Kidney tubule cell (primary cell): ENCODE data around the gene ANP32A.
"Not testable (repeated sequence)": the region's sequence is repeated elsewhere in the genome, so short reads cannot be mapped to it uniquely, and the experiment has no call there.

Experiments used
- DNase-seq: peaks from one replicate; pipeline ENCODE4 v3.0.0-alpha.2; 2018; ENCODE audit warnings: low spot score

Gene ANP32A

DNA sequence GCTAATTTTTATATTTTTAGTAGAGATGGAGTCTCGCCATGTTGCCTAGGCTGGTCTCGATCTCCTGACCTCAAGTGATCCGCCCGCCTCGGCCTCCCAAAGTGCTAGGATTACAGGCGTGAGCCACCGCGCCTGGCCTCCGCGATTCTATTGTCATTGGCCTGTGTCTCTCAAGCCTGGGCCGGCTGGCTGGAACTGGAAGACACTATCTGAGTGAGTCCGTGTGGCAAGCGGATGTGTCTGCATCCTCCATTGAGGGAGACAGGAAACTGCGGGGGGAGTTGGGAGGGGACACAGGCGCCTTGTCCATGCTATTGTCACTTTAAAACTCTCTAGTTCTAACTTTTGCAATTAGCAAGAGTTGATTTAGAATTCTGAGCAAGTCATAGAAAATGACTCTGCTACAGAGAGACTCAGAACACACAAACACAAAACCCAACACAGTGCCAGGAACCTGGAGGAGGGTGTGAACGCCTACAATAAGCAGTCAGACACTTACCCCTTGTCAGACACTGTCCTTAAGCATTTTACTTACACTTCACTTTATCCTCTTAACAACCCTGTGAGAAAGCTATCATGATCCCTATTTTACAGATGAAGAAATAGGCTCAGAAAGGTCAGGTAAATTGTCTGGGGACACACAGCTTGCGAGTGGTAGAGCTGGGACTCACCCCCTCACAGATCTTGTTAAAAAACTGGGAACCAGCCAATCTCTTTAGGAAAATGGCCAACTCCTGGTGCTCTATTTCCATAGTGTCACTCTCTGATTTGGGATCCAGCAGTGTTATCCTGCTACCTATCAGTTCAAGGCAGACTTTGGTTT is 38.7 kb downstream of the ANP32A start:
- DNase-seq, result no peak

DNA sequence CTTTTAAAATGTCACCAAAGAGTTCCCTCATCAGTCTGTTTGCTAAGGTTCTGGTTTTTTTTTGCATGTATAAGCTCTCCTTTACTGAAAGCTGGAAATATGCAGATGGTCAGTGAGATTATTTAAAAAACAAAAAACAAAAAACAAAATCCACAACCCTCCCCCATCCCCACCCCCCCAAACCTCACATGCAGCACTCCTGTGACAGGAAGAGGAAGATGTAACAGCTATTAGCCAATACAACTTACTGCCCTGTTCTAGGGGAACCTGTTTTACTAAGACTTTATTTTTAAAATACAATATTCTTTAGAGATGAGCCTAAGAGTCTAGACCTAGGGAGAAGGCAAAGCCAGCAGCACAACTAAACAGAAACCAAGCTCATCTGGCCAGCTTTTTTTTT is 39.5 kb downstream of the ANP32A start:
- no peak for DNase-seq

DNA sequence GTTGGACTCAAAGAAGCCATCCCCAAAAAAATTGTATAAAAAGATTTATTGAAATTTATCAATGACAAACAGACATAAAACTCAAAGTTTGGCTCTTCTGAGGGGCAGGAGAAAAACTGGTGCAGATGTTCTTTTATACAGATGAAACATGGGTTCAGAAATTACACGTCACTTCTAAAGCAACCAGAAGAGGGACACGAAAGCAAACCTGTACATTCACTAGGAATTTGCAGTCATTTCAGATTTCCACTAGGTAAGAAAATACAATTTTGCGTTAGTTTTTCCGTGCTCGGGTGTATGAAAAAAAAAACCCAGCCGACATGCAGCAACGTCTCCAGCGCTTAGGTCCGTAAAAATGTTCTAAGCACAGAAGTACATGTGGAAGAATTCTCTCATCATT is 41.8 kb downstream of the ANP32A start:
- no peak for DNase-seq

DNA sequence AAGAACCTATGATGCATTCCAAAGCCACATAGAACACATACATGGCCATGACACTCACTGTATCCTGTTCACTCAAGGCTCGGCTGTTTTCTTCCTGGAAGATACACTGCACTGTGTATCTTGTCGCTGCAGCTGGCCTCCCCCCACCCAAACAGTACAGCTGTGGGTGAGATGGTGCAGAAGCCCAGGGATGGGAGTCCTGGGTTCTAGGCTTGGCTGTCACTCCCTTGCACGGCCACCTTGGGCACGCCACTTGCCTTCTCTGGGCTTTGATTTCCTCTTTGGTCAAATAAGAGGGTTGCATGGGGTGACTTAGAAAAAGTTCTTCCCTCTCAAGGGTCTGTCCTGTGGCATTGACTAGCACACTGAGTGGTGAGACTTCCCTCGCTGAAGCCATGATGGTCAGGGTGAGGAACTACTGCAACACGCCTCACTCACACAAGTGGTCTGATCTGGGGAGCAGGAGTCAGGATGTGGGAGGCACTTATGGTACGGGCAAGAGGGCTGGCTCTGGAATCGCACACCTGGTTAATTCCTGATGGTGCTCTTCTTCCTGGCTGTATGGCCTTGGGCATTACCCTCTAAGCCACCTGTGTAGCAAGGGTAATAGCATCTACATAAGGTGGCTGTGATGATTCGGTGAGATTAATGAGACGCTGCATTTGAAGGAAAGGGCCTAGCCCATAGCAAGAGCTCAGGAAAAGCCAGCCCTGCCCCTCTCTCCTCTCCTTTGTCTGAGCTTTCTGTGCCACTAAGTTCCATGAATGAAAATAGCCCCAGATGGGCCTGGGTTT is 44.0 kb downstream of the ANP32A start:
- DNase-seq, result no peak

DNA sequence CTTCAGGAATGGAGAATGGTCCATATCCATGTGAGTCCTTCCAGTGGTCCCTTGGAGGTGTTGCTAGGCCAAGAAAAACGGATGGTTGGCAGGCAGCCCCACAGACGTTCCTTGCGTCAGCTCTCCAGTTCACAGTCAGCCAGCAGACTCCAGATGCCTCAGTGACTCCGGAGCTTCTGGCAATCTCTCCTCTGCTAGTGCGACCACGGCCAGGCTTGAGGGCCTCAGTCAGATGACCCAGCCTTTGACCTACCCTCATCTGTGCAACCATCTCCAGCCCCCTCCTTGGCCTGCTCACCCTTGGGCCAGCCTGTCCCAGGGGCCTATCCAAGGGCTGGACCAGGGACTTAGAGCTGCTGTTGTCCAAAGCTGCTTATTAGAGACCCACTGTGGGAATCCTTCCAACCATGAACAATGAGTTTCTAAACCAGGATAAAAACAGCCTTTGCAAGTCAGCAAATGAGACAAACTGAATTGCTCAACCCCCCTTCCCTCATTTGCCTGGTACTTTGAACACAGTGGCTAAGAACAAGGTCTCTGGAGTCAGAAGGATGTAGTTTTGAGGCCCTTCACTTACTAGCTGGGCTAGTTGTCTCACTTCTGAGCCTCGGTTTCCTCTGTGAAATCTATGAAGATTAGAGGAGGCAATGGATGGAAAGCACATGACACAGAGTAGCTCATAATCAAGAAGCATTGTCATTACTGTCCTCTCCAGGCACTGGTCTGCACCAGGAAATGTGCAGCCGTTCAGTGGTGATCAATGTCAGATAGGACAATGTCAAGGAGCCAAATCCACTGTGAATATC is 44.8 kb downstream of the ANP32A start:
- DNase-seq, result no peak

DNA sequence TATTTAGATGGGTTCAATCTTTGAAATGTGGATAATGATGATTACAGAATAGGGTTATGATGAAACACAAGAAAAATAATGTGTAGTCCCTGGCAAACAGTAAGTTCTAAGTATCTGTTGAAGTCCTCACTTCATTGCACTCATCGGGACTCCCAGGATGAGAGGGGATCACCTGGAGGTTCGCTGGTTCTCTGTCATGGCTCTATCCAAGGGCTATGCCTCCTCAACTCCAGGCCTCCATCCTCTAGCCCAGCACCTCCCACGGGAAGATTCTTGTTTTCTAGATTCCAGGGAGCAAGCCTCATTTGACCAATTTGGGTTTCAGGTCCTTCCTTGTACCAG is 45.5 kb downstream of the ANP32A start:
- no peak for DNase-seq

DNA sequence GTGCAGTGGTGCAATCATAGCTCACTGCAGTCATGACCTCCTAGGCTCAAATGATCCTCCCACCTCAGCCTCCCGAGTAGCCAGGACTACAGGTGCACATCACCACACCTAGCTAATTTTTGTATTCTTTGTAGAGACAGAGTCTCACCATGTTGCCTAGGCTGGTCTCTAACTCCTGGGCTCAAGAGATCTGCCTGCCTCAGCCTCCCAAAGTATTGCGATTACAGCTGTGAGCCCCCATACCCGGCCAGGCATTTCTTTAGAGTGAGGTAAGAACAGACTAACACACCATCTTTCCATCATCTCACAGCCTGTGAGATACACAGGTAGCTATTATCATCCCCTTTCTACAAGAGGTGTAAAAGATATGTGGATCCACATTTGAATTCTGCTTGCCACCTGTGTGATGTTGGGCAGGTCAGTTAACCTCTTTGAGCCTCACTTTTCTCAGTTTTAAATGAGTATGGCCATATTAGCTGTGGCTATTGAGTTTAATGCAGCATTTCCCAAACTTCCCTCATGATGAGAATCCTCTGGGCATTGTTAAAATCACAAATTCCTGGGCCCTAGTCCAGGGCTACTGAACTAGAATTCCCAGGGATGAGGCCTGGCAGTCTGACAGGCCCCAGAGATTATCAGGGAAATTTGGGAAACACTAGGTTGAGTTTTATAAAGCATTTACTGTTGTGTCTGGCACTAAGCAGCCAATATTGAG is 46.0 kb downstream of the ANP32A start:
- DNase-seq, result no peak

DNA sequence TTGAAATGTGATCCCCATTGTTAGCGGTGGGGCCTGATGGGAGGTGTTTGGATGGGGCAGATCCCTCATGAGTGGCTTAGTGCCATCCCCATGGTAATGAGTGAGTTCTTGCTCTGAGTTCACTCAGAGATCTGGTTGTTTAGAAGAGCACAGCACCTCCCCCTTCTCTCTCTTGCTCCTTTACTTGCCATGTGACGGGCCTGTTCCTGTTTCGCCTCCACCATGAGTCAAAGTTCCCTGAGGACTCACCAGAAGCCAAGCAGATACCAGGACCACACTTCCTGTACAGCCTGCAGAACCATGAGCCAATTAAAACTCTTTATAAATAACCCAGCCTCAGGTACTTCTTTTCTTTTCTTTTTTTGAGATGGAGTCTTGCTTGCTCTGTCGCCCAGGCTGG is 46.6 kb downstream of the ANP32A start:
- no peak for DNase-seq

DNA sequence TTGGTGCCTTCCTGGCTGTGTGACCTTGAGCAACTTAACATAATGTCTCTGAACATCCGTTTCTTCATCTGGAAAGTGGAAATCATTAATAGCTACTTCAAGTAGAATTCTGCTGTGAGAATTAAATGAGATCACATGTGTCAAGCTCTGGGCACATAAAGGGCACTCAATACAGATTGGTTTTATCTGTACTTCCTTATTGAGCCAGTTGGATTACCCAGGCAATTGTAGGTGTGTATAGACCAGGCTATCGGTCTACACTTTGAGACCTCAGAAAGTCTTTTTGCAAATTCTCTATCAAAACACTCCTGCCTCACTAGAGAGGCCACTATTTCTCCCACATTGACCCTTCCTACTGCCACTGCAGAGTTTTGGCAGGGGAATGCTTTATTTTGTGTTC is 47.7 kb downstream of the ANP32A start:
- DNase-seq, result no peak

DNA sequence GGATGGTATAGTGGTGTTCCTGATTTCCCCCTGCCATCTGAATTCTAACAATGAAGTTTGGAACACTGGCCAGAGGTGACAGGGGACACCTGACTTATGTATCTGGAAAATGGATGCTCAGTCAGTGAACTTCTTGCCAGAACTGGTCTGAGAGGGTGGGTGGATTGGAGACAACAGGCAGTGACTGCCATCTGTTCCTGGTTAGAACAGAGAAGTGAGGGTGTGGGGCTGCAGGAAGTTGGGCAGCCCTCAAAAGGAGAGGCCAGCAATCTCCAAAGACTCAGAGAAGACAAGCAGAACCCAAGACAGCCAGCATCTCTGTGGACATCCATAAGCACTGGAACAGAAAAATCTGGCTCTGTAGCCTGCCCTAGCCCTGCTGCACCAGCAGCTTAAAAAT is 50.5 kb downstream of the ANP32A start:
- DNase-seq, result no peak

DNA sequence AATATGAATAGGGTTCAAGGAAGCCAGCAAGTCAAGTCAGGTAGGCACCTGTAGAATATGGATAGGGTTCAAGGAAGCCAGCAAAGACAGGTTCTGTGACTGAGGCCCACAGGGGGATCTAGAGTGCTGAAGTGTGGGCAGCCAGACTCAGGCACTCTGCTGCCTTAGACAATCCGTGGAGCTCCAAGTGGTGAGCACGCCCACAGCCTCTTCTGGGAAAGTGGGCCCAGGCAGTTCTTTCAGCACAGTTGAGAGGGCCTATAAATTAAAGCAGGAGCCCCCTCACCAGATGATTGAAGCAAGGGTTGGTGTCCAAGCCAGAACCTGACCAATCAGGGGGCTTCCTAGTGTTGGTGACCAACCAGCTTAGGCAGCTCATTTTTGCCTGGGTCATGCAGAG is 51.0 kb downstream of the ANP32A start:
- no peak for DNase-seq

DNA sequence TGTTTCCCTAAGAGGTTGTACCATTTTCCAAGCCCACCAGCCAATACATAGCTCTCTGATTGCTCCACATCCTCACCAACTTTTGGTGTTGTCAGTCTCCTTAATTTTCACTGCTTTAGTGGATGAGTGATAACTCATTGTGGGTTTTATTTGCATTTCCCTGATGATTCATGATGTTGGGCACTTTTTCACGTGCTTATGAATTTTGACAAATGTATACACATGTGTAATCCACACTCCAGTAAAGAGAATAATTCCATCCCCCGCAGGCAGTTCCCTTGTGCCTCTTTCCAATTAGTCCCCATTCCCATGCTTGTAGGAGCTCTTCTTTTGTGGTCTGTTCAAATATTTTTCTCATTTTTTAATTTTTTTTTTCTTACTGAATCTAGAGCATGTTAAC is 52.4 kb downstream of the ANP32A start:
- peak; percentile 35 for DNase-seq

DNA sequence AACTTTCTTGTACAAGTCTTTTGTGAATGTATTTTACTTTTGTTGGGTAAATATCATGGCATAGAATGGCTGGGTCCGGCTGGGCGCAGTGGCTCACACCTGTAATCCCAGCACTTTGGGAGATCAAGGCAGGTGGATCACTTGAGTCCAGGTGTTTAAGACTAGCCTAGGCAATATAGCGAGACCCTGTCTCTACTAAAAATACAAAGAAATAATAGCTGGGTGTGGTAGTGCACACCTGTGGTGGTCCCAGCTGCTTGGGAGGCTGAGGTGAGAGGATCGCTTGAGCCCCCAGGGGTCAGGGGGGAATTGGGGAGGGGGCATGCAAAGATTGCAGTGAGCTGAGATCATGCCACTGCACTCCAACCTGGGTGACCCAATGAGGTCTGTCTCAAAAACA is 52.9 kb downstream of the ANP32A start:
- no peak for DNase-seq

DNA sequence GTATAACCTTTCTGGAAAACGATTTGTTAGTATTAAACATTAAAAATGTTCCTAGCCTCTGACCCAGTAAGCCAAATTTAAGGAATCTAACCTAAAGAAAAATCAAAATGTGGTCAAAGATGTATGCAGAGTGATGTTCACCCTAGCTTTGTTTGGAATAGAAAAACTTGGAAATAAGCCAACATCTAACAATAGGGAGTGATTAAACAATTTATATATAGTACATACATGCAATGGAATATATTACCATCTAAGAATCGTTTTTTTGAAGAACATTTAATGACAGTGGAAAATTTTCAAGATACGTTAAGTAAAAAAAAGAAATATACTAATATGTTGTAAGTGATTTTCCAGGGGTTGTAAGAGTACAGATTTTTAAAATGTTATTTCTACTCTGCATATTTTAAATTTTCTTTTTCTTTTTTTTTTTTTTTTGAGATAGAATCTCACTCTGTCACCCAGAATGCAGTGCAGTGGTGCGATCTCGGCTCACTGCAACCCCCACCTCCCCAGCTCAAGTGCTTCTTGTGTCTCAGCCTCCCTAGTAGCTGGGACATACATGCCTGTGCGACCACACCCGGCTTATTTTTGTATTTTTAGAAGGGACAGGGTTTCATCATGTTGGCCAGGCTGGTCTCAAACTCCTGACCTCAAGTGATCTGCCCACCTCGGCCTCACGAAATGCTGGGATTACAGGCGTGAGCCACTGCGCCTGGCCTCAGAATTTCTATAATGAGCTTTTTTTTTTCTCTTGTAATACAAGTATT is 54.9 kb downstream of the ANP32A start:
- no peak for DNase-seq

DNA sequence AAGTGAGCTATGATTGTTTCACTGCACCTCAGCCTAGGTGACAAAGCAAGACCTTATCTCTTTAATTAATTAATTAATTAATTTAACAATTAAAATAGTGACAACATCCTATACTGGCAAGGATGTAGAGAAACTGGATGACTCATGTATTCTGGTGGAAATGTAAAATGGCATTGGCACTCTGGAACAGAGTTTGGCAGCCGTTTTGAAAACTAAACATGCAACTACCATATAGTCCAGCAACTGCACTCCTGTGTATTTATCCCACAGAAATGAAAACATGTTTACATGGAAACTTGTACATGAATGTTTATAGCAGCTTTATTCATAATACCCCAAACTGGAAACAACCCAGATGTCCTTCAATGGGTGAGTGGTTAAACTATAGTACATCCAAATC is 56.6 kb downstream of the ANP32A start:
- no peak for DNase-seq

DNA sequence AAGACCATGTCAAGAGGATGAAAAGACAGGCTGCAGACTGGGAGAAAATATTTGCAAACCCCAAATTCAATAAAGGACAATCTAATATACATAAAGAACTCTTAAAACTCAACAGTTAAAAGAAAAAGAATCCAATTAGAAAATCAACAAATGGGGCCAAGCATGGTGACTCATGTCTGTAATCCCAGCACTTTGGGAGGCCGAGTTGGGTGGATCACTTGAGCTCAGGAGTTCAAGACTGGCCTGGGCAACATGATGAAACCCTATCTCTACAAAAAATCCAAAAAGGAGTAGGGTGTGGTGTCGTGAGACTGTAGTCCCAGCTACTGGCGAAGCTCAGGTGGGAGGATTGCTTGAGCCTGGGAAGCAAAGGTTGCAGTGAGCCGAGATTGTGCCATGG is 57.6 kb downstream of the ANP32A start:
- no peak for DNase-seq

DNA sequence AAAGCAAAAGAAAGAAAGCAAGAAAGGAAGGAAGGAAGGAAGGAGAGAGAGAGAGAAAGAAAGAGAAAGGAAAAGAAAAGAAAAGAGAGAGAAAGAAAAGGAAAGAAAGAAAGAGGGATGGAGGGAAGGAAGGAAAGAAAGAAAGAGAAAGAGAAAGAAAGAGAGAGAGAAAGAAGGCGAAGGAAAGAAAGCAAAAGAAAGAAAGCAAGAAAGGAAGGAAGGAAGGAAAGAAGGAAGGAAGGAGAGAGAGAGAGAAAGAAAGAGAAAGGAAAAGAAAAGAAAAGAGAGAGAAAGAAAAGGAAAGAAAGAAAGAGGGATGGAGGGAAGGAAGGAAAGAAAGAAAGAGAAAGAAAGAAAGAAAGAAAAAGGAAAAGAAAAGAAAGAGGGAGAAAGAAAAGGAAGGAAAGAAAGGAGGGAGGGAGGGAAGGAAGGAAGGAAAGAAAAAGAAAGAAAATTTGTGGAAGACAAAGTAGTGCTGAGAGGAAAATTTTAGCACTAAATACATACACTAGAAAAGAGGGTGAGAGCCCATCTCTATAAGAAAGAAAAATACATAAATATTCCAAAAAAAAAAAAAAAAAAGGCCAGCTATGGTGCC is 60.6 kb downstream of the ANP32A start:
- DNase-seq, result not testable (repeated sequence)

DNA sequence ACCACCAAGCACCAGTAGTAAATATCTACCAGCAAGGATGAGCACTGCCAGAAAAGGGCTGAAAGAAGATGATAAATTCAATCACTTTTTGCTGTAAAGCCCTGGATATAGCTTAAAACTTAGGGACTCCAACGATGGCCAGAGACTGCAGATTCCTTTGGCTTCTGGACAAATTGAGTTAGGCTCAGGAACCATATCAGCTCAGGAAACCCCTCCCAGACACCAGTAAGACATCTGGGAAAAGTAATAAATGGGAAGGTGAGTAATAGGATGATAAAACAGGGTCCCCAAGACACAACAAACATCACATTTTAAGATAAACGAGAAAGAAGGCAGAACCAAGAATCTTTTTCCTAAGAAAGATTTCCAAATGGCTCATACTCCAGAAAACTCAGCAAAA is 65.0 kb downstream of the ANP32A start:
- no peak for DNase-seq

DNA sequence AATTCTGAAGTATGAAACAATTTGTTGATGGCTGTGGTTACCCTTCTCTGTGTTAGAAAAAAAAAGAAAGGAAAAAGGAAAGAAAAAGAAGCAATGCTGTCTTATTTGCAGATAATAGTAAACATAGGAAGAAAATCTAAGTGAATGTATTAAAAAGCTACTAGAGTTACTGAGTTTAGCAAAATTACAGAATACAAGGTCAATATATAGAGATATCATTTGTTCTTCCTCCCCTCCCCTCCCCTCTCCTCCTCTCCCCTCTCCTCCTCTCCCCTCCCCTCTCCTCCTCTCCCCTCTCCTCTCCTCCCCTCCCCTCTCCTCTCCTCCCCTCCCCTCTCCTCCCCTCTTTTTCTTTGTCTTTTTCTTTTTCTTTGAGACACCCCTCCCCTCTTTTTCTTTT is 69.1 kb downstream of the ANP32A start:
- no peak for DNase-seq

DNA sequence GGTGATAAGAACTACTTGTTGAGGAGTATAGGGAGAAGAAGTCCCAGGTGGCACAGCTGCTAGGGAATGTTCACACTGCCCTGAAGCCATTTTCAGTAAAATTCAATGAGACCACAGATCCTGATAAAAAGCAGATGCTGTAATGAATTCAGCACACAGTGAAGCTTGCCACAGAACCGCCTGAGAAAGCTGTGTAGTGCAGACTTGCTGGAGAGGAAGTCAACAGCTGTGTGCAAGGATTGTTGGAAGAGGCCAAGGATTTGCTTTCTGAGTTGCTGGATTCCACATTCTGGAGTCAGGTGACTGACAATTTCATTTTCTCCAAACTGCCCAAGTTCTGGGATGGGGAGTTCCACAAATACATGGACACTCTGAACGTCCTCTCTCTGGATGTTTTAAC is 70.9 kb downstream of the ANP32A start:
- no peak for DNase-seq

DNA sequence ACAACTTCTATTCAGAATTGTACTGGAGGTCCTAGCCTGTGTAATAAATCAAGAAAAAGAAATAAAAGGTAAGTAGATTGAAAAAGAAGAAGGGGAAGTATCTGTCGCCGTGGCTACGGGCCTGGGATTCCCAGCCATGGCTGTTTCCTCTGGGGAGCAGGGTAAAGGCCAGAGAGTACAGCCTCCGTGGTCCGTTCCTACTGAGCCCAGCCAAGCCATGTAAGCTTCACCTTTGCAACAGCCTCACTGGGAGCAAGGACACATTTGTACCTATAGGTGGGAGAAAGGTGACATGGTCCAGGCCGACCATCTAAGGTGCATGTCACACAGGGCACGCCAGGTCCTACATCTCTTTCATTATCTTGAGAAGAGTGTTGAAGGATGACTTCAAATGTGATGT is 71.3 kb downstream of the ANP32A start:
- DNase-seq, result no peak
